GM23338 (cell line): Measurements from ENCODE around the gene TRPC3. TPM values are rescaled to one million over a fixed set of nuclear protein-coding genes. Genes with fewer than 3 reads are reported as not detected.

Experiments used
- ATAC-seq: fragments of 200-7000 bp; cut with Tn5 transposase; 3 replicates; pipeline ENCODE4 v1.9.1; 2020
- DNase-seq: peaks from one replicate; pipeline ENCODE4 v3.0.0-alpha.2; 2015; ENCODE audit warnings: low spot score
- H2AFZ ChIP-seq: fragments of 200-600 bp; sonication (generic); 2 replicates; pipeline ENCODE4 v1.8.0; 2016; ENCODE audit warnings: antibody characterized with exemption, mild to moderate bottlenecking, moderate library complexity
- H3F3A ChIP-seq: fragments of 200-600 bp; sonication (generic); replicated peaks from 2 replicates; pipeline ENCODE4 v1.8.0; 2017; ENCODE audit warnings: antibody characterized with exemption, mixed run types, low read depth
- H3K27ac ChIP-seq: fragments of 200-600 bp; sonication (generic); 2 replicates; pipeline ENCODE4 v1.6.1; 2016; ENCODE audit warnings: low read depth
- H3K27me3 ChIP-seq: fragments of 200-600 bp; sonication (generic); 2 replicates; pipeline ENCODE4 v1.8.0; 2016; ENCODE audit warnings: mild to moderate bottlenecking, mixed run types, moderate library complexity; ENCODE audit not compliant: insufficient read depth
- H3K36me3 ChIP-seq: fragments of 200-600 bp; sonication (generic); 2 replicates; pipeline ENCODE4 v1.8.0; 2016; ENCODE audit warnings: mild to moderate bottlenecking; ENCODE audit not compliant: insufficient read depth
- H3K4me1 ChIP-seq: fragments of 200-600 bp; sonication (generic); 2 replicates; pipeline ENCODE4 v1.8.0; 2016; ENCODE audit warnings: mild to moderate bottlenecking, moderate library complexity; ENCODE audit not compliant: insufficient read depth
- H3K4me2 ChIP-seq: fragments of 200-600 bp; sonication (generic); 2 replicates; pipeline ENCODE4 v1.7.1; 2017; ENCODE audit warnings: mixed run types
- H3K4me3 ChIP-seq: fragments of 200-600 bp; sonication (generic); 2 replicates; pipeline ENCODE4 v1.6.1; 2016; ENCODE audit warnings: mixed run types
- H3K79me2 ChIP-seq: fragments of 200-600 bp; sonication (generic); replicated peaks from 2 replicates; pipeline ENCODE4 v1.8.0; 2017; ENCODE audit warnings: mild to moderate bottlenecking; ENCODE audit not compliant: insufficient read depth
- H3K9me2 ChIP-seq: fragments of 200-600 bp; sonication (generic); 2 replicates; pipeline ENCODE4 v1.8.0; 2017; ENCODE audit not compliant: insufficient read depth
- H4K20me1 ChIP-seq: fragments of 200-600 bp; sonication (generic); replicated peaks from 2 replicates; pipeline ENCODE4 v1.8.0; 2017; ENCODE audit warnings: mild to moderate bottlenecking; ENCODE audit not compliant: insufficient read depth
- H3K27ac Mint-ChIP-seq: 2 replicates; pipeline ENCODE4 v1.8.0; 2020; ENCODE audit warnings: inconsistent platforms, mild to moderate bottlenecking, moderate library complexity, mixed read lengths
- H3K27me3 Mint-ChIP-seq: 3 replicates; pipeline ENCODE4 v1.8.0; 2022; ENCODE audit warnings: low read depth, mild to moderate bottlenecking, moderate library complexity, mixed read lengths, inconsistent platforms; ENCODE audit not compliant: insufficient read depth, poor library complexity
- H3K36me3 Mint-ChIP-seq: 3 replicates; pipeline ENCODE4 v1.8.0; 2021; ENCODE audit warnings: low read depth, mild to moderate bottlenecking, inconsistent platforms, moderate library complexity, mixed read lengths
- H3K4me1 Mint-ChIP-seq: 3 replicates; pipeline ENCODE4 v1.8.0; 2020; ENCODE audit warnings: mild to moderate bottlenecking, inconsistent platforms, mixed read lengths
- H3K4me3 Mint-ChIP-seq: 3 replicates; pipeline ENCODE4 v1.8.0; 2021; ENCODE audit warnings: moderate library complexity, mild to moderate bottlenecking, inconsistent platforms, mixed read lengths
- H3K9me3 Mint-ChIP-seq: 3 replicates; pipeline ENCODE4 v1.8.0; 2020; ENCODE audit warnings: moderate library complexity, mild to moderate bottlenecking, inconsistent platforms, mixed read lengths
- CREB1 ChIP-seq: fragments of 250-450 bp; sonication (Bioruptor Pico); IDR thresholded peaks from 2 replicates; pipeline ENCODE4 v1.5.0; 2020; ENCODE audit warnings: low read depth, mild to moderate bottlenecking, moderate library complexity
- ETS1 ChIP-seq: IDR thresholded peaks from 2 replicates; pipeline ENCODE4 v1.6.1; 2016; ENCODE audit warnings: antibody characterized with exemption
- JUNB ChIP-seq: IDR thresholded peaks from one replicate; pipeline ENCODE4 v1.6.1; 2016; ENCODE audit warnings: antibody characterized with exemption; ENCODE audit not compliant: unreplicated experiment
- POLR2AphosphoS5 ChIP-seq: IDR thresholded peaks from 2 replicates; pipeline ENCODE4 v1.6.1; 2016; ENCODE audit warnings: antibody characterized with exemption, low read depth
- STAT1 ChIP-seq: IDR thresholded peaks from one replicate; pipeline ENCODE4 v1.6.1; 2016; ENCODE audit warnings: antibody characterized with exemption; ENCODE audit not compliant: unreplicated experiment
- ZNF114 ChIP-seq: fragments of 250-450 bp; sonication (Bioruptor Pico); IDR thresholded peaks from 2 replicates; pipeline ENCODE4 v1.5.0; 2020; ENCODE audit warnings: mild to moderate bottlenecking, moderate library complexity
- ZNF331 ChIP-seq: fragments of 250-450 bp; sonication (Bioruptor Pico); IDR thresholded peaks from 2 replicates; pipeline ENCODE4 v1.5.0; 2020; ENCODE audit warnings: low read depth, mild to moderate bottlenecking, moderate library complexity
- ZNF462 ChIP-seq: fragments of 250-450 bp; sonication (Bioruptor Pico); IDR thresholded peaks from 2 replicates; pipeline ENCODE4 v1.5.0; 2020; ENCODE audit warnings: mild to moderate bottlenecking, moderate library complexity
- polyA plus RNA-seq: library from polyadenylated mRNA; unstranded; fragments of >200 nt; fragmentation: Nextera tagmentation; extraction: Ambion mirVana; gene quantifications from 2 replicates; pipeline ENCODE4 v1.2.1, GENCODE V29; 2016
- total RNA-seq: library from RNA; depleted of rRNA; stranded (reverse); fragments of >200 nt; shearing (Covaris generic); gene quantifications from 2 replicates; pipeline ENCODE4 v1.2.3, GENCODE V29; 2014

The TRPC3 gene
- total and polyA plus RNA-seq, 2 experiments from 2014 or later: 0.44 to 1.0 TPM

GRCh38 chr4:121991968-121992367 lies 40.1 kb upstream of the TRPC3 start (continued):
- no peak for TF ChIP-seq ZNF462 (CRISPR knock-in tag)
- no peak for TF ChIP-seq POLR2AphosphoS5
- TF ChIP-seq CREB1 (CRISPR knock-in tag): no peak
- TF ChIP-seq ETS1: no peak

- ATAC-seq (no peak), DNase-seq (no peak)
- H3K27me3 Mint-ChIP-seq: no peaks in the 10 kb centered on the region
- peaks cover 3% of the 10 kb centered on the region; the same call in 1 of the 2 replicates for H3K9me2 ChIP-seq
- H3F3A ChIP-seq: no peaks in the 10 kb centered on the region
- TF ChIP-seq STAT1 (no peak), ZNF331 (CRISPR knock-in tag) (no peak), ETS1 (no peak), ZNF114 (CRISPR knock-in tag) (no peak), JUNB (no peak)
- no peaks in the 10 kb centered on the region for H3K79me2 ChIP-seq
- no peaks in the 10 kb centered on the region for H3K36me3 Mint-ChIP-seq
- H3K4me2 ChIP-seq: no peak overlapping the region
- H3K4me3 ChIP-seq: no peak overlapping the region
- no peaks in the 10 kb centered on the region for H4K20me1 ChIP-seq
- no peak overlapping the region for H3K4me3 Mint-ChIP-seq
- no peaks in the 10 kb centered on the region for H3K36me3 ChIP-seq
- H3K27ac Mint-ChIP-seq: no peak overlapping the region
- no peaks in the 10 kb centered on the region for H3K9me3 Mint-ChIP-seq
- H2AFZ ChIP-seq: 0 out of 2 replicates have a peak overlapping the region, but pooled peaks have one; percentile 23
- H3K27me3 ChIP-seq: no peaks in the 10 kb centered on the region
- no peaks in the 10 kb centered on the region for H3K4me1 ChIP-seq
- H3K4me1 Mint-ChIP-seq: peaks cover 3% of the 10 kb centered on the region; the same call in 1 of the 3 replicates
- no peak overlapping the region for H3K27ac ChIP-seq
Observed at GRCh38 chr4:121990489-121990888, 38.6 kb upstream of the TRPC3 start.
